Liver (tissue), 3 donors: ENCODE data around the gene KTN1.

ENCODE experiments used
- ATF3 ChIP-seq: IDR thresholded peaks from 2 replicates; pipeline ENCODE4 v1.6.1; 2016; ENCODE audit warnings: antibody characterized with exemption
- GABPA ChIP-seq, 2 donors: IDR thresholded peaks in 1 of 2; conservative IDR thresholded peaks in 1 of 2; 2 replicates each; pipeline ENCODE4 v1.6.1; 2016; ENCODE audit warnings: antibody characterized with exemption in 2 of 2, mild to moderate bottlenecking in 1 of 2, moderate library complexity in 1 of 2
- MAX ChIP-seq: IDR thresholded peaks from 2 replicates; pipeline ENCODE4 v1.6.1; 2016; ENCODE audit warnings: antibody characterized with exemption
- TF ChIP-seq, protein P1 (sequence below): fragments of 150-350 bp; IDR thresholded peaks from 2 replicates; pipeline ENCODE4 v1.5.1; 2017; ENCODE audit warnings: improper control_type of control experiment, low read depth, low read length; ENCODE audit not compliant: missing input control
- donor health status: healthy.
- donor health status: healthy.

GRCh38 chr14:55731311-55731872 lies 151.4 kb downstream of the KTN1 start:
- TF ChIP-seq, protein P1, sequence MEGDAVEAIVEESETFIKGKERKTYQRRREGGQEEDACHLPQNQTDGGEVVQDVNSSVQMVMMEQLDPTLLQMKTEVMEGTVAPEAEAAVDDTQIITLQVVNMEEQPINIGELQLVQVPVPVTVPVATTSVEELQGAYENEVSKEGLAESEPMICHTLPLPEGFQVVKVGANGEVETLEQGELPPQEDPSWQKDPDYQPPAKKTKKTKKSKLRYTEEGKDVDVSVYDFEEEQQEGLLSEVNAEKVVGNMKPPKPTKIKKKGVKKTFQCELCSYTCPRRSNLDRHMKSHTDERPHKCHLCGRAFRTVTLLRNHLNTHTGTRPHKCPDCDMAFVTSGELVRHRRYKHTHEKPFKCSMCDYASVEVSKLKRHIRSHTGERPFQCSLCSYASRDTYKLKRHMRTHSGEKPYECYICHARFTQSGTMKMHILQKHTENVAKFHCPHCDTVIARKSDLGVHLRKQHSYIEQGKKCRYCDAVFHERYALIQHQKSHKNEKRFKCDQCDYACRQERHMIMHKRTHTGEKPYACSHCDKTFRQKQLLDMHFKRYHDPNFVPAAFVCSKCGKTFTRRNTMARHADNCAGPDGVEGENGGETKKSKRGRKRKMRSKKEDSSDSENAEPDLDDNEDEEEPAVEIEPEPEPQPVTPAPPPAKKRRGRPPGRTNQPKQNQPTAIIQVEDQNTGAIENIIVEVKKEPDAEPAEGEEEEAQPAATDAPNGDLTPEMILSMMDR: no peak
- TF ChIP-seq ATF3 (no peak), GABPA (IDR thresholded peaks at IDR 0.05 in 1 of 2, conservative IDR thresholded peaks at IDR 0.05 in 1 of 2) (no peak), MAX (no peak)
